ENCODE data around the gene GAA.

GAA gene

DNA sequence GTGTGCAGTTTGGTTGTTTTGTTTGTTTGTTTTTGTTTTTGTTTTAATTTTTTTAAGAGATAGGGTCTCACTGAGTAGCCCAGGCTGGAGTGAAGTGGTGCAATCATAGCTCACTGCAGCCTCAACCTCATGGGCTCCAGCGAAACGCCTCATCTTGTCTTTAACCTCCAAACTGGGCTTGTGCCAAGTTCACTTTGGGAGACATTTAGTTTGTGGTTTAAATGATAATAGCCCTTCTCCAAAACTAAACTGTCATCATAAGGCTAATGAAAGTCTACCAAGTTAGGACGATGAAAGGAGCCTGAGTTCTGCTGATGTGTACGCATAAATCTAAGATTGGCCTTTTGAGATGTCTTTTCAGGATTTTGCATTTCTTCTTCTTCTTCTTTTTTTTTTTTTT, 62.0 kb downstream of the GAA start:
- Mint-ChIP-seq H3K9me3 (no peaks in the 10 kb centered on the region), H3K4me1 (no peaks in the 10 kb centered on the region), H3K27me3 (peaks cover 23% of the 10 kb centered on the region), H3K27ac (no peak overlapping the region), H3K4me3 (no peak overlapping the region)
- ATAC-seq (no peak), DNase-seq (no peak)

DNA sequence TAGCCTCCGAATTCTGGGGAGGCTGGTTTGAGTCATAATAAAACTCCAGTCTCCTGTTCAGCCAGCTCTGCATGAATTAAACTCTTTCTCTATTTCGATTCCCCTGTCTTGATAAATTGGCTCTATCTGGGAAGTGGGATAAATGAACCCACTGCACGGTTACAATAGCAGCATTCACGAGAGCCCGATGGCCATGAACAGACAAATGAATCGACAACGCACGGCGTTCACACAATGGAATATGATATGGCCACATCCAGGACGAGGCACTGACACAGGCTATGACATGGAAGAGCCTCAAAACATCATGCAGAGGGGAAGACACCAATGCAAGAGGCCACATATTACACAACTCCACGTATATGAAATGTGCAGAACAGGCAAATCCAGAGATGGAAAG, 62.8 kb downstream of the GAA start:
- no peaks in the 10 kb centered on the region for H3K4me1 Mint-ChIP-seq
- no peak for ATAC-seq
- DNase-seq, result no peak

DNA sequence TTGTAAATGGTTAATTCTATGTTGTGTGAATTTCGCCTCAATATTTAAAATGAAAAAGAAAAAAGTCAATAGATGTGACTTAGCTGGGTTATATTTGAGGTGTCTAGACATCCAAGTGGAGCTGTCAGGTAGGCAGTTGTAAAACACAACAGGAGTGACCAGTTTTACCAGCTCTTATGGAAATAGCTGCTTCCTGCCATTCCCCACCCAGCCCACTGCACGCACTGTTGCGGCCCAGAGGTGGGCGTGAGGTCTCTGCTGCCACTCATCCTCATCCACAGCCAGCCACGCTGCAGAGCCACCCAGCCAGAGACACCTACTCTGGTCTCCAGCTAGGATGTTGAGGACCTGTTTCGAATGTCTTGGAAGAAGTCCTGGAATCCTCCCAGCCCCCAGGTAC, 65.1 kb downstream of the GAA start:
- H3K27ac Mint-ChIP-seq, result no peak overlapping the region
- peaks cover 20% of the 10 kb centered on the region for H3K27me3 Mint-ChIP-seq

More for the DNA sequence above, 62.8 kb downstream of the GAA start:
- Mint-ChIP-seq H3K27me3 (peaks cover 31% of the 10 kb centered on the region), H3K27ac (no peak overlapping the region), H3K9me3 (no peaks in the 10 kb centered on the region), H3K4me3 (no peak overlapping the region)

DNA sequence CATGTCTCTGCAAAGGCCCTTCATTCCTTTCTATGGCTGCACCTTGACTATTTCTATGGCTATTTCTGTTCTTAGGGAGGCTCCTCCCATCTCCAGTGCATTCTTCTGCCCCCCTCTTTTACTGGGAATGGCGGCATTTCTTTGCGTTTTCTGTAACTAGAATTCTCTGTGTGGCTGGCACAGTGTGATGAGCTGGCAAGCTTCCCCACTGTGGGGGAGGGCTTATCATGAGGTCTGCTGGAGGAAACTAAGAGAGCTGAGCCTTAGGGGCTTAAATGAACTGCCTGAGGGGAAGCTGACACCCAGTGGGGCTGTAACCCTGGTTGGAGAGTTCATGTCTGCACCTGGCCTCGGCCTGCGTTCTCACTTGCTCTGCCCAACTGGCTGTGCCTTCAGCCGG, 67.0 kb downstream of the GAA start:
- ATAC-seq, result no peak

More for the DNA sequence above, 65.1 kb downstream of the GAA start:
- no peaks in the 10 kb centered on the region for H3K9me3 Mint-ChIP-seq
- DNase-seq, result no peak
- no peak for ATAC-seq
- no peaks in the 10 kb centered on the region for H3K4me1 Mint-ChIP-seq
- no peak overlapping the region for H3K4me3 Mint-ChIP-seq

DNA sequence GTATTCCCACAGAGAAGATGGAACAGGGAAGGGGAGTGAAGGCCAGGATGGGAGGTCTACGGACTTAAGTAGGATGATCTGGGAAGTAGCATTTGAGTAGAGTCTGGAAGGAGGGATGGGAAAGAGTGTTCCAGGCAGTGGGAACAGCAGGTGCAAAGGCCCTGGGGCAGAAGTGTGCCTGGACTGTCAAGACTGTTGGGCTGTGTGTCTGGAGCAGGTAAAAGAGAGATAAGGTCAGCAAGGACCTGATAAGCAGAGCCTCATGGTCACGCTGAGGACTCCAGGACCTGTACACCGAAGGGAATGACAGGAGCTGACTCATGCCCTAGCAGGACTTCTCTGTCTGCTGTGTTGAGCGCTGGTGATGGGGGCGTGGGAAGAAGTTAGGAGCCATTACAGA, 67.7 kb downstream of the GAA start:
- Mint-ChIP-seq H3K4me1 (no peaks in the 10 kb centered on the region), H3K9me3 (no peaks in the 10 kb centered on the region), H3K27me3 (peaks cover 17% of the 10 kb centered on the region), H3K4me3 (no peak overlapping the region), H3K27ac (no peak overlapping the region)
- DNase-seq (no peak), ATAC-seq (no peak)

More for the DNA sequence above, 67.0 kb downstream of the GAA start:
- Mint-ChIP-seq H3K27ac (peak overlapping the region in 1 of 2 donors; percentile 60), H3K9me3 (no peaks in the 10 kb centered on the region), H3K4me3 (no peak overlapping the region), H3K27me3 (peaks cover 20% of the 10 kb centered on the region), H3K4me1 (no peaks in the 10 kb centered on the region)
- DNase-seq, result no peak

Measured in stimulated activated naive CD8-positive, alpha-beta T cell treated with anti-CD3 and anti-CD28 coated beads, Interleukin-15, amount 100 ng/mL, for 72 hours (primary cell).